HuH-7.5 (cell line): ENCODE data around the gene PTCD1.

Source experiments
- DNase-seq: peaks from one replicate; pipeline ENCODE4 v3.0.0; 2011; ENCODE audit warnings: low spot score

PTCD1 gene

GRCh38 chr7:99368750-99369389, 69.7 kb downstream of the PTCD1 start:
- DNase-seq = no peak
